HepG2 (cell line): ENCODE data around the gene PTCRA. TPM values are rescaled to one million over a fixed set of nuclear protein-coding genes. Genes with fewer than 3 reads are reported as not detected.

Source experiments
- CAMTA2 ChIP-seq: sonication (generic); formaldehyde crosslinking; IDR thresholded peaks from 2 replicates; pipeline ENCODE4 v1.4.0; 2020; ENCODE audit warnings: mild to moderate bottlenecking, missing genetic modification reagents, borderline replicate concordance
- HNRNPK ChIP-seq: fragments of 200-400 bp; formaldehyde crosslinking; IDR thresholded peaks from 2 replicates; pipeline ENCODE4 v1.6.1; 2018; ENCODE audit warnings: low read length, low read depth, moderate library complexity, mild to moderate bottlenecking; ENCODE audit not compliant: poor library complexity, severe bottlenecking
- KLF15 ChIP-seq: sonication (generic); formaldehyde crosslinking; IDR thresholded peaks from 2 replicates; pipeline ENCODE4 v1.8.1; 2023; ENCODE audit warnings: borderline replicate concordance, mild to moderate bottlenecking, inconsistent platforms, missing genetic modification reagents, mixed read lengths
- LBX2 ChIP-seq: sonication (generic); formaldehyde crosslinking; IDR thresholded peaks from 2 replicates; pipeline ENCODE4 v1.5.0; 2020; ENCODE audit warnings: missing genetic modification reagents, mild to moderate bottlenecking, borderline replicate concordance
- TGIF2 ChIP-seq: IDR thresholded peaks from 2 replicates; pipeline ENCODE4 v1.6.1; 2016; ENCODE audit warnings: control low read depth, missing compliant biosample characterization
- ZBTB4 ChIP-seq: sonication (generic); formaldehyde crosslinking; IDR thresholded peaks from 2 replicates; pipeline ENCODE4 v1.4.0; 2020; ENCODE audit warnings: missing genetic modification reagents, mild to moderate bottlenecking, borderline replicate concordance
- ZMAT3 ChIP-seq: sonication (generic); formaldehyde crosslinking; conservative IDR thresholded peaks from 2 replicates; pipeline ENCODE4 v1.7.0; 2021; ENCODE audit warnings: missing genetic modification reagents
- ZNF136 ChIP-seq: sonication (generic); formaldehyde crosslinking; IDR thresholded peaks from 2 replicates; pipeline ENCODE4 v1.8.1; 2022; ENCODE audit warnings: low read depth, mild to moderate bottlenecking, moderate library complexity, missing genetic modification reagents
- polyA plus RNA-seq, 8 experiments: library from polyadenylated mRNA; depleted of rRNA in 3 of 8; stranded (reverse) in 7 of 8; unstranded in 1 of 8; fragments of >200 nt; fragmentation: Illumina TruSeq in 4 of 8; extraction: Trizol in 4 of 8; gene quantifications; 2 replicates each; pipeline versions ENCODE4 v1.2.1 to v1.2.3, GENCODE V29; 2011 to 2016; ENCODE audit warnings: low read depth in 4 of 8, missing spikeins in 1 of 8, mixed read lengths in 1 of 8; ENCODE audit not compliant: insufficient read depth in 1 of 8
- total RNA-seq, 5 experiments: library from RNA; depleted of rRNA; stranded (reverse); fragments of >200 nt; fragmentation: Illumina TruSeq; extraction: Trizol; gene quantifications; 2 replicates each; pipeline ENCODE4 v1.2.3, GENCODE V29; 2016; ENCODE audit warnings: low read depth in 1 of 5
- TF ChIP-seq, protein P1 (sequence below): sonication (generic); formaldehyde crosslinking; IDR thresholded peaks from 2 replicates; pipeline ENCODE4 v1.8.1; 2022; ENCODE audit warnings: low read depth, mild to moderate bottlenecking, missing genetic modification reagents
- TF ChIP-seq, protein P2 (sequence below), 2 experiments: fragments of 450-650 bp in 1 of 2; sonication (generic) in 1 of 2; formaldehyde crosslinking in 1 of 2; IDR thresholded peaks; 2 replicates each; pipeline versions ENCODE4 v1.6.1 to v1.8.0; 2016 to 2022; ENCODE audit warnings: antibody characterized with exemption in 1 of 2, mild to moderate bottlenecking in 1 of 2, missing genetic modification reagents in 1 of 2

Gene PTCRA
- total and polyA plus RNA-seq, 2 of the 13 experiments (the other 11 are each of a cell fraction or from before 2014, with no cell fraction given): not detected

DNA sequence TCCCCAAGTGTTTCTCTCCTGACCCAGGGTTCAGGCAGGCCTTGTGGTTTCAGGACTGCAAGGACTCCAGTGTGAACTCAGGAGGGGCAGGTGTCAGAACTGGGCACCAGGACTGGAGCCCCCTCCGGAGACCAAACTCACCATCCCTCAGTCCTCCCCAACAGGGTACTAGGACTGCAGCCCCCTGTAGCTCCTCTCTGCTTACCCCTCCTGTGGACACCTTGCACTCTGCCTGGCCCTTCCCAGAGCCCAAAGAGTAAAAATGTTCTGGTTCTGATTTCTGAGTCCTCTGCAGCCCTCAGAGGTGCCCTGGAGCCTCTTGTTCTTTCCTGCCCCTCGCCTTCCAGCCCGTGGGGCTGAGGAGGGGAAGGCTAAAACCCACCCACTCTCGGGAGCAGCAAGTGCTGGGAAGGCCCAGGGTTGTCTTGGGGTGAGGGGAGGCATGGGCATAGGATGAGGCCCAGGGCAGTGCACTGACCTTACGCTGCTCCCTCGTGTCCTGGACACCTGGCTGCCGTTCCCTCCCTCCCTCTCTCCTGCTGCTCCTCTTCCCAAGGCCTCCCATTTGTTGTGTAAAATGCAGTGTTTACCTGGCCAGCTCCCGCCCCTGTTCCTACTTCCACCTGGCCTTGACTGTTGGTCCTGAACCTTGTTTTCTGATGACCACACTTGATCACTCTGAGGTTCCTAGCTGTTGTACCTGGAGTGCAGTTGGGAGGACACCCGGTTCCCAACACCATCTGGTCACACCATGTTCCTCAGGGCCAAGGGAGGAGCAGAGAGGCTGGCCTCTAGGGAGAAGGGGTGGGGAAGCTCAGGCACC lies 23.3 kb downstream of the PTCRA start (continued):
- TF ChIP-seq ZMAT3: no peak
- no peak for TF ChIP-seq KLF15 (CRISPR knock-in tag)
- TF ChIP-seq CAMTA2 (CRISPR knock-in tag): no peak
- TF ChIP-seq ZBTB4 (CRISPR knock-in tag): no peak; the same call in 1 of the 2 replicates
- TF ChIP-seq ZNF136: no peak
- TF ChIP-seq, protein P1, sequence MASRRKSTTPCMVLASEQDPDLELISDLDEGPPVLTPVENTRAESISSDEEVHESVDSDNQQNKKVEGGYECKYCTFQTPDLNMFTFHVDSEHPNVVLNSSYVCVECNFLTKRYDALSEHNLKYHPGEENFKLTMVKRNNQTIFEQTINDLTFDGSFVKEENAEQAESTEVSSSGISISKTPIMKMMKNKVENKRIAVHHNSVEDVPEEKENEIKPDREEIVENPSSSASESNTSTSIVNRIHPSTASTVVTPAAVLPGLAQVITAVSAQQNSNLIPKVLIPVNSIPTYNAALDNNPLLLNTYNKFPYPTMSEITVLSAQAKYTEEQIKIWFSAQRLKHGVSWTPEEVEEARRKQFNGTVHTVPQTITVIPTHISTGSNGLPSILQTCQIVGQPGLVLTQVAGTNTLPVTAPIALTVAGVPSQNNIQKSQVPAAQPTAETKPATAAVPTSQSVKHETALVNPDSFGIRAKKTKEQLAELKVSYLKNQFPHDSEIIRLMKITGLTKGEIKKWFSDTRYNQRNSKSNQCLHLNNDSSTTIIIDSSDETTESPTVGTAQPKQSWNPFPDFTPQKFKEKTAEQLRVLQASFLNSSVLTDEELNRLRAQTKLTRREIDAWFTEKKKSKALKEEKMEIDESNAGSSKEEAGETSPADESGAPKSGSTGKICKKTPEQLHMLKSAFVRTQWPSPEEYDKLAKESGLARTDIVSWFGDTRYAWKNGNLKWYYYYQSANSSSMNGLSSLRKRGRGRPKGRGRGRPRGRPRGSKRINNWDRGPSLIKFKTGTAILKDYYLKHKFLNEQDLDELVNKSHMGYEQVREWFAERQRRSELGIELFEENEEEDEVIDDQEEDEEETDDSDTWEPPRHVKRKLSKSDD (CRISPR knock-in tag): peak; percentile 92; the same call in 1 of the 2 replicates
- 0 out of 2 replicates have a peak, but pooled peaks have one; percentile 25 for TF ChIP-seq TGIF2 (CRISPR knock-in tag)
- TF ChIP-seq, protein P2, sequence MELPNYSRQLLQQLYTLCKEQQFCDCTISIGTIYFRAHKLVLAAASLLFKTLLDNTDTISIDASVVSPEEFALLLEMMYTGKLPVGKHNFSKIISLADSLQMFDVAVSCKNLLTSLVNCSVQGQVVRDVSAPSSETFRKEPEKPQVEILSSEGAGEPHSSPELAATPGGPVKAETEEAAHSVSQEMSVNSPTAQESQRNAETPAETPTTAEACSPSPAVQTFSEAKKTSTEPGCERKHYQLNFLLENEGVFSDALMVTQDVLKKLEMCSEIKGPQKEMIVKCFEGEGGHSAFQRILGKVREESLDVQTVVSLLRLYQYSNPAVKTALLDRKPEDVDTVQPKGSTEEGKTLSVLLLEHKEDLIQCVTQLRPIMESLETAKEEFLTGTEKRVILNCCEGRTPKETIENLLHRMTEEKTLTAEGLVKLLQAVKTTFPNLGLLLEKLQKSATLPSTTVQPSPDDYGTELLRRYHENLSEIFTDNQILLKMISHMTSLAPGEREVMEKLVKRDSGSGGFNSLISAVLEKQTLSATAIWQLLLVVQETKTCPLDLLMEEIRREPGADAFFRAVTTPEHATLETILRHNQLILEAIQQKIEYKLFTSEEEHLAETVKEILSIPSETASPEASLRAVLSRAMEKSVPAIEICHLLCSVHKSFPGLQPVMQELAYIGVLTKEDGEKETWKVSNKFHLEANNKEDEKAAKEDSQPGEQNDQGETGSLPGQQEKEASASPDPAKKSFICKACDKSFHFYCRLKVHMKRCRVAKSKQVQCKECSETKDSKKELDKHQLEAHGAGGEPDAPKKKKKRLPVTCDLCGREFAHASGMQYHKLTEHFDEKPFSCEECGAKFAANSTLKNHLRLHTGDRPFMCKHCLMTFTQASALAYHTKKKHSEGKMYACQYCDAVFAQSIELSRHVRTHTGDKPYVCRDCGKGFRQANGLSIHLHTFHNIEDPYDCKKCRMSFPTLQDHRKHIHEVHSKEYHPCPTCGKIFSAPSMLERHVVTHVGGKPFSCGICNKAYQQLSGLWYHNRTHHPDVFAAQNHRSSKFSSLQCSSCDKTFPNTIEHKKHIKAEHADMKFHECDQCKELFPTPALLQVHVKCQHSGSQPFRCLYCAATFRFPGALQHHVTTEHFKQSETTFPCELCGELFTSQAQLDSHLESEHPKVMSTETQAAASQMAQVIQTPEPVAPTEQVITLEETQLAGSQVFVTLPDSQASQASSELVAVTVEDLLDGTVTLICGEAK (IDR thresholded peaks at IDR 0.05): no peak
- TF ChIP-seq, protein P2 (CRISPR knock-in tag; IDR thresholded peaks at IDR 0.05): peak; percentile 61; the same call in 1 of the 2 replicates
- no peak for TF ChIP-seq HNRNPK
- TF ChIP-seq LBX2 (CRISPR knock-in tag): peak; percentile 88; the same call in 1 of the 2 replicates
